Stimulated activated CD8-positive, alpha-beta memory T cell treated with anti-CD3 and anti-CD28 coated beads, Interleukin-4, amount 100 ng/mL, for 4 hours (primary cell): ENCODE measurements around the gene MIA2.
"Not testable (repeated sequence)": the region's sequence is repeated elsewhere in the genome, so short reads cannot be mapped to it uniquely, and the experiment has no call there.

Experiments
- DNase-seq, 2 donors: peaks; one replicate each; pipeline ENCODE4 v3.0.0-alpha.2; 2020; ENCODE audit warnings: low read depth in 2 of 2, low spot score in 1 of 2

The MIA2 gene

DNA sequence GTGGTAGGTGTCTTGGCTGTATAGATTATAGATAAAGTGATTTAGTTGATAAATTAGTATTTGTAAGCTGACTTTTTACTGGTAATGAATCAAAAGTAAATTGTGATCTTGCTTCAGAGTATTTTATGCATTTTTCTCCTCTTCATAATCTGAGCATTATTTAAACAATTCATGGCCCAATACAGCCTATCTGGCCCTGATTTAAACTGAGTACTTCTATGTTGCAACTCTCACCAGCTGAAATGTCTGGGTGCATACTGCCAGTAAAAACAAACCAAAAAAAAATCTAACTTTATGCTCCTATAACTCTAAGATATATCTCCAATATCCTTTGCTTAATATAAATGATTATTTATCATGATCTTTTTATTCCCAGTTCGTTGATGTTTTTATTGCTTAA, 86.6 kb downstream of the MIA2 start:
- no peak for DNase-seq

DNA sequence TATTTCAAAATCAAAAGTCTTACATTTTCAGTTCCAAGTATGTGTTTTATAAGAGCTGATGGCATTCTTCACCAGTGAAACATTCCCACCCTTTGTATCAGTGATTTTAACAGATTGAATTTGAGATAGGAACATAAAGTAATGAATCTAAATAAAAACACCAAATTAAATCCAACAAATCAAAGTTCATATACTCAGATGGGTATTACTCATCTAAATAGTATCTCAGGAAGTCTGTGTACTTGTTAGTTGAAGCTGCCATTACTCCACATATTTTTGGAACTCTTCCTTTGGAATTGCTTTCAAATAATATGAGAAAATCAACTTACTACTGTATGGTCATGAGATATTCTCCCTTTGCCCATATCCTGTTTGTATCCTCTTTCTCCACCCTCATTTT, 89.1 kb downstream of the MIA2 start:
- no peak for DNase-seq

DNA sequence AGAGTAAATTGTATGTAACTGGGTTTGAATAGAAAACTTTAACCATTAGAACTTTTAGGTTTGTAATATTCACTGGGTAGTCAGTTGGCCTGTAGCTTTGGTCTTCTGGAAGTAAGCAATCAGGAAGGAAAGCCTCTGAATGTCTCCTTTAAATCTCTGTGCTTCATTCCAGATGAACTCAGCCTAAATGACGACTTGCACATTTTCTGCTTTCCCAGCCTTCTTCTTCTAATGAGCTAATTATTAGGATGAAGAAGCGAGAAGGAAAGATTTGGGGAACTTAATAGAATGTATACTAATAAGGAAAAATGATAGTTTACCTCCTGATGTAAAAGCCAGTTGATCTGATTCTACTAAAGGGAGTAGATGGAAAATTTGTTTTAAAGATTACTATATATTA, 90.4 kb downstream of the MIA2 start:
- DNase-seq = no peak

DNA sequence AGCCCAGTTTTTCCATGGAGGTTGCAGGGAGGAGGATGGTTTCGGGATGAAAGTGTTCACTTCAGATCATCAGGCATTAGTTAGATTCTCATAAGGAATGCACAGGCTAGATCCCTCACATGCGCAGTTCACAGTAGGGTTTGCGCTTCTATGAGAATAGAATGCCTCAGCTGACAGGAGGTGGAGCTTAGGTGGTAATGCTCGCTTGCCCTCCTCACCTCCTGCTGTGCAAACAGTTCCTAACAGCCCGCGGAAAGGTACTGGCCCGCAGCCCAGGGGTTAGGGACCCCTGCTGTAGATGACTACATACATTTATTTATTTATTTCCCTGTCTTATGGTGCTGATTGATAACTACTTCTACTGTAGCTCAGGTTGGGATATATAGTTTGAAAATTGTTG, 105.3 kb downstream of the MIA2 start:
- DNase-seq = no peak

DNA sequence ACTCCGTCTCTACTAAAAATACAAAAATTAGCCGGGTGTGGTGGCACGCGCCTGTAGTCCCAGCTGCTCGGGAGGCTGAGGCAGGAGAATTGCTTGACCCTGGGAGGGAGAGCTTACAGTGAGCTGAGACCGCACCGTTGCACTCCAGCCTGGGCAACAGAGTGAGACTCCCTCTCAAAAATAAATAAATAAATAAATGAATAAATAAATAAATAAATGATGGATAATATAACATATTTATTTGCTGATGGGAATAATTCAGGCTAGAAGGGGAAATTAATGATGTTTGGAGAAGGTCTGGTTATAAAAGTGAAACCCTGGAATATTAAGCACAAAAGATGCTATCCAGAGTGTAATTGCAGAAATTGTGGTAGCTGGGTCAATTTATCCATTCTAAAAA, 107.4 kb downstream of the MIA2 start:
- not testable (repeated sequence) for DNase-seq

DNA sequence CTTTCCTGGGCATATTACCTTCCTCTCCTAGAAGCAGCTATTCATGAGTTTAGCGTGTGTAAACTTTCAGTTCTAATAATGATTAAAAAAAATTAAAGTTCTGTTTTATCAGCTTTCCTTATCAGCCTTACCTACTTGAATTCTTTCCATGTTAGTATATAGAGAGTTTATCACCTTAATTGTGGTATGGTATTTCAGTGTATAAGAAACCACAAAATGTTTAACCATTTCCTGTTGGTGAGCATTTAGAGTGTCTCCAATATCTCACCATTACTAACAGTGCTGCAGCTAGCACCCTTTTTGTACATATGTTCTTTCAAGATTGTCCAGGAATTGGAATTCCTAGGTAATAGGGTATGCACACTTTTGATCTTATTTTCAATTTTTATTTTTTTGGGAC, 109.1 kb downstream of the MIA2 start:
- no peak for DNase-seq

DNA sequence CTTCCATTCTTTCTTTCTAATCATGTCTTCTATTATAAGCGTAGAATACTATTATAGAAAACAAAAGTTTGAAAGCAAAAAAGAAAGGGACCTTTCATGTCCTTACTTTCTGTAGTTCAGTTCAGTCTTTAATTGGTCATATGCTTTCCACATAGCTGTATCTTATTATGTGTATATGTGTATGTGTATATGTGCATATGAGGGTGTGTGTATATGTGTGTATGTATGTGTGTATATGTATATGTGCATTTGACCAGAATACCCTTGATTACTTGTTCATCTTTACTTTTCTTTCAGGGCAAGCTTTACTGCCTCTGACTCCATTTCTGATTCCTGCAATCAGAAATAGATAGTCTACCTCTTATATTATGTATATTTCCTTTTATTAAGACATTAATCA, 109.9 kb downstream of the MIA2 start:
- no peak for DNase-seq

DNA sequence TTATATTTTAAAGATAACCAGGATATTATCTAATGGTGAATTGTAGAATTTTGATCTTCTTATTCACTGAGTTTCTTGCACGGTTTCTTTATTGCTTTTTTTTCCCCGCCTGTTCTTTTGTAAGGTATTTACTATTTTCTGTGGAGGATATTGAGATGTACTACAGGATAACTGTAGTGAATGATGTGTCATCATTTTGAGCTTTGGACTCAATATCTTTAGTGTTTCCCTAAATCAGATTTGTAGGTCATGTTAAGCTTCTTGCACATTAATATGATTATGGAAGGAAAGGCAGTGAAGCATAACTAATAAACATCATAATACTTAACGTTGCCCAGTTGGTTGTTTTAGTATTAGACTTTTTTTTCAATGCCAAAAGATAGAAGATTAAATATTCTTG, 117.2 kb downstream of the MIA2 start:
- DNase-seq = no peak

DNA sequence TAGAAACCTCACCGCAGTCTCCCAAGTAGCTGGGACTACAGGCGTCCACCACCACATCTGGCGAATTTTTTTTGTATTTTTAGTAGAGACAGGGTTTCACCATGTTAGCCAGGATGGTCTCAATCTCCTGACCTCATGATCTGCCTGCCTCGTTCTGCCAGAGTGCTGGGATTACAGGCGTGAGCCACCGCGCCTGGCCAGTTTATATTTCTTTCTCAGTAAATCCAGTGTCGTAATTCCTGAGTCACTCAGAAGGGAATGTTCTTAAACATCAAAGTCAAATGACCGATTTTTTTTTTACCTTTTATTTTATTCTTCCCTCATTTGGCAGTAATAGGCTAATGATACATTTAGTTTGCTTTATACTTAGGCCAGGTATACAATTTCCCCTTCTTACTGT, 118.0 kb downstream of the MIA2 start:
- DNase-seq = no peak

DNA sequence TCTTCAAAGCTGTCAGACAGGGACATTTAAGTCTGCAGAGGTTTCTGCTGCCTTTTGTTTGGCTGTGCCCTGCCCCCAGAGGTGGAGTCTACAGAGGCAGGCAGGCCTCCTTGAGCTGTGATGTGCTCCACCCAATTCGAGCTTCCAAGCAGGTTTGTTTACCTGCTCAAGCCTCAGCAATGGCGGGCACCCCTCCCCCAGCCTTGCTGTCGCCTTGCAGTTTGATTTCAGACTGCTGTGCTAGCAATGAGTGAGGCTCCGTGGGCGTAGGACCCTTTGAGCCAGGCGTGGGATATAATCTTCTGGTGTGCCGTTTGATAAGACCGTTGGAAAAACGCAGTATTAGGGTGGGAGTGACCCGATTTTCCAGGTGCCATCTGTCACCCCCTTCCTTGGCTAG, 125.4 kb downstream of the MIA2 start:
- not testable (repeated sequence) for DNase-seq

DNA sequence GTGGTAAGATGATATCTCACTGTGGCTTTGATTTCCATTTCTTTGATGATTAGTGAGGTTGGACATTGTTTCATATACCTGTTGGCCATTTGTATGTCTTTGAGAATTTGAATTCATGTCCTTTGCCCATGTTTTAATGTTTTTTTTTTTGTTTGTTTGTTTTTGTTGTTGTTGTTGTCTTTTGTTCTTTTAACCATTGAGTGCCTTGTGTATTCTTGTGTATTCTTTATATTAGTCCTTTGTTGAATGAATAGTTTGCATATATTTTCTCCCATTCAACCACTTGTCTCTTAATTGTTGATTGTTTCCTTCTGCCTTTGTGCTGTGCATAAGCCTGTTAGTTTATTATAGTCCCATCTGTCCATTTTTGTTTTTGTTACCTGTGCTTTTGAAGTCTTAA, 126.6 kb downstream of the MIA2 start:
- no peak for DNase-seq

DNA sequence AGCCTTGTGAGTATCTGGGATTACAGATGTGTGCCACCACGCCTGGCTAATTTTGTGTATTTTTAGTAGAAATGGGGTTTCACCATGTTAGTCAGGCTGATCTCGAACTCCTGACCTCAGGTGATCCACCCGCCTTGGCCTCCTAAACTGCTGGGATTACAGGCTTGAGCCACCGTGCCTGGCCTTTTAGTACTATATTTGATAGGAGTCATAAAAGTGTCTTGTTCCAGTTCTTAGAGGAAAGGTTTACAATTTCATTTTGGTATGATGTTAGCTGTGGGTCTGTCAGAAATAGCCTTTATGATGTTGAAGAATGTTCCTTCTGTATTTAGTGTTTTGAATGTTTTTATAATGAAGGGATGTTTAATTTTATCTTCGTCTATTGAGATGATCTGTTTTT, 127.8 kb downstream of the MIA2 start:
- DNase-seq = not testable (repeated sequence)

DNA sequence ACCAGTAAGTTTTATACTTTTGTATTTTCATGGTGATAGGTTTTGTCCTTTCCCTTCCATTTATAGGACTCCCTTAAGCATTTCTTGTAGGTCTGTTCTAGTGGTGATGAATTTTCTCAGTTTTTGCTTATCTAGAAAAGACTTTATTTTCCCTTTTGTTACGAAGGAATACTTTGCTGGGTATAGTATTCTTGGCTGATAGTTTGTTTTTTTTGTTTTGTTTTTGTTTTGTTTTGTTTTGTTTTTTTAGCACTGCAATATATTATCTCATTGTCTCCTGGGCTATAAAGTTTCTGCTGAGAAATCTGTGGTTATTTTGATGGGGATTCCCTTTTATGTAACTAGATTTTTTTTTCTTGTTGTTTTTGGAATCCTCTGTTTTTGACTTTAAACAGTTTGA, 130.8 kb downstream of the MIA2 start:
- DNase-seq = no peak

DNA sequence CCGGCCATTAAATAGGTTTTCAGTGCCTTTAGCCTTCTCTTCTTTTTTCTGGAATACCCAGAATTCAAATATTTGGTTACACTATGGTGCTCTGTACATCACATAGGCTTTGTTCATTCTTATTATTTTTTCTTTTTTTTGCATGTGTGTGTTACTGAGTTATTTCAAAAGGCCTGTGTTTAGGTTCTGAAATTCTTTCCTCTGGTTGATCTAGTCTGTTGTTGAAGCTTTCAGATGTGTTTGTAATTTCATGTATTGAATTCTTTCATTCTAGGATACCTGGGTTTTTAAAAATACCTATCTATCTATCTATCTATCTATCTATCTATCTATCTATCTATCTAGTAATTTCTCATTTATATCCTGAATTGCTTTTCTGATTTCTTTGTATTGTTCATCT, 131.6 kb downstream of the MIA2 start:
- DNase-seq = no peak

DNA sequence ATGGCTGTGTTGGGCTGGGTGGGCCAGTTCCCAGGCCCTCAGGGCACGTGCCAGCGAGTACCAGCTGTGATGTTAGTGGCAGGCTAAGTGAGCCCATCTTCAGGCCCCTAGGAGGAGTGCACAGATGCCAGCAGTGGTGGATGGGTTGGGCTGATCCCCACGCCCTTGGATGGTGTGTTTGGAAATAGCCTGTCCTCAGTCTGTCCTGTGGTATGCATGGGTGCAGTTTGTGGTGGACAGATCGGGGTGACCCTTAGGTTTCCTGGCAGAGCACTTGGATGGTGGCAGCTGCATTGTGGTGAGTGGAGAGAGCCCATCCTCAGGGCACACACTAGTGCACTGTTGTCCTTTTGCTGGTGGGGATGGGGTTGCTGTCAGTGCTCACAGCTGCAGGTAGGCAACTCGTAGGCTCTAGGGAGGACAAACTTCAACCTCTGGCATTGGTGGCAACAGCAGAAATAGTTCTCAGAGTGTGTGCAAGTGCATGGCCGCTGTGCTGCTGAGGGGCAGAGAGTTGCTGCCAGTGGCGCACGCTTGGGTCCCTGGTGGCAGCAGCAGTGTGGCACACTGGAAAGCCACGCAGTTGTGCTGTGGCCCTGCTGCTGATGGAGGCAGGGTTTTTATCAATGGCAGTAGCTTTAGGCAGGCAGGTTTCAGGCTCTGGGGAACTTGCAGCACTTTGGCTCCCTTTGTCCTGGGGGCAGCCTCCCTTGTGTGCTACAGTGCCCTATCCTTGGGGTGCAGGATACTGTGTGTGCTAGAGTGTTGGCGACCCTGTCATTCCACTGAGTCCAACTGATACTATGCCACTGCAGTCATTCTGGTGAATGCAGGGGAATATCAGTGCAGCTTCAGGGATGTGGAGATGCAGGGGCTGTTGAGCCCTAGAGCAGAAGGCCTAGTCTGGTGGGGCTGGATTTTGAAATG, 133.0 kb downstream of the MIA2 start:
- no peak for DNase-seq

DNA sequence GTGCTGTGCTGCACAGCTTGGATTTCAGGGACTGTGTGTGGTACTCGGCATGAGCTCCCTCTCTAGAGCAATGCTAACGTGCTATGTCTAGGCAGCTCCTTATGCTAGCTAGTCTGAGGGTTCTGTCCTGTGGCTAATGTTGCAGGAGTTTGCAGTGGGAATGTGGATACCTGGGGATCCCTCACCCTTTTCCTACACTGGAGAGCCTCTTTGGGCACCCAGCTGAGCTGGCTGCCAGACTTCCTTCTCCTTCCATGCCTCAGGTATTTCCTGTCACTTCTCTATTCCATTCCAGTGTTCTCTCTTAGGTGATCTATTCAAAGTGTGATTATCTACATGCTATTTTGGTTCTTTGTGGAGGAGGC, 133.7 kb downstream of the MIA2 start:
- no peak for DNase-seq

DNA sequence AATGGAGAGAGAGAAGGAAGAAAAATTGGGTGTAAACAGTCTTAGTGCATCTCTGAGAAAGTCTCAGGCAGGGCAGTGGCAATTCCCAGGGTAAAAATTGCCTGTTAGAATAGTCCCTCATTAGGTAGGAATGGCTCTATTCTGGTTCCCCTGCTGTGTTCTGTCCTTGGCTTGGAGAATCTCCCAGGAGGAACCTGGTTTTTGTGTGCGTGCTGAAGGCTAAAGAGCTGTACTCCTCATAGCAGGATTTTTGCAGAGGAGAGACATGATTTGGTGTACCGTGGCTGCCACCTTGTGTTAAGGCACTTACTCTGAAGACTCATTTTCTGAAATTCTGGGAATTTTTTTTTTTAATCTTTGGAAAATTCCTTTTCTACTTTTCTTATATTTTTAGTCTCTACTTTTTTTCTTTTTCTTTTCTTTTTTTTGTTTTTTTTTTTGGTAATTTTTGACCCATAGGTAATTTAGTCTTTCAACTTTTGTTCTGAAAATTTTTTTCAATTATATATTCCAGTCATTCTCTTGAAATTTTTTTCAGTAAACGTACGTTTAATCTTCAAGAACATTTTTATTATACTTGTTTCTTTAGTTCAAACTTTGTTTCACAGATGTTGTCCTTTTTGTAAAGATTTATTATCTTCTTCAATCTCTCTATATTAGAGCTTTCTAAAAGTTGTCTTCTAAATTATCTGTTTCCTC, 134.7 kb downstream of the MIA2 start:
- no peak for DNase-seq

DNA sequence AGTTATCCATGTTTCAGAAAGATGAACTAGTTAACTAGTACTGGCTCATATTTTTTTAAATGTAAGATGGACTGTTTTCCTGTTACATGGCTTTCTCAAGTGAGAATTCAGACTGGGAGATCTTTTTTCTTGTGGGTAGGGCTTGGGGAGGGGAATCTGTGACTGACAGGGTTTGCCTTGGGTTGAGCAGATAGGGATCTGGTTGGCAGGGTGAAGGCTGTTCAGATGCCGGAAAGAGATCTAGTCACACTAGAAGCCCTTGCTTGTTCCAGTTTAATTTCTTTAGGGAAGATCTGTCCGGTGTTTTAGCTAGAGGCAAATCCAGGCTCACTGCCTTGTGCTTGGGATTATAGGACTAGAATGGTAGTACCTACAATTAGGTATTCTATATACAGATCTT, 135.3 kb downstream of the MIA2 start:
- DNase-seq = no peak

DNA sequence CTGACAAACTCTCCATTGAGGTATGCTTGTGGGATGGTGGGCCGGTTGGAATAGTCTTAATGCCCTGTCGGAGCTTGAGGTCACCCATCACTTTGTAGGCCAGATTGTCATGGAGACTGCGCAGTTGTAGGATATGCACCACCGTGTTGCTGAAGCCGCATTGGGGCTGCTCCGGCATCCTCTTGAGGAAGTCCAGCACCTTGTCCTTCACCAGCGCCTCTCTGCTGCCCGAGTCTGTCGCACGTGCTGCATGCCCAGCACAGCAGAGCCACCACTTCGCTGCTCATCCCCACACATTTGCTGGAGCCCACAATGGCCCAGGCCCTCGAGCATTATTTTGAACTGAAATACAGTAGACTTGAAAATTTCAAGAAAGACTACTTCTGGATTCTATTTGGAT, 136.7 kb downstream of the MIA2 start:
- DNase-seq = no peak

DNA sequence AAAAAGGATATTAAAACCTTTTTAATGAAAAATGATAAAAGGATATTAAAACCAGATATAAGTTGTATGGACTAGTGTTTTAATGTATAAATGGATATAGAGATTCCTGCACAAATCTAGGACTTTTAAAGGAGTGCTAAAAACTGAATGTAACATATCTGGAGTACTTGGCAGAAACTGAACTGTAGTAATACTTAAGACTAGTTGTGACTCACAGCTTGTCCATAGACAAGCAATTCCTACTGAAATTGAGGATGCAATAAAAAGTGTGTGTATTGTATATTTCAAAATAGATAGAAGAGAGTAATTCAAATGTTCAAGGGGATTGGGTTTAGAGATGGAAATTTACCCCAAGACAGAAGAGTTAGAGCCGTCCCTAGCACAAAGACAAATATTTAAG, 138.9 kb downstream of the MIA2 start:
- DNase-seq = no peak

DNA sequence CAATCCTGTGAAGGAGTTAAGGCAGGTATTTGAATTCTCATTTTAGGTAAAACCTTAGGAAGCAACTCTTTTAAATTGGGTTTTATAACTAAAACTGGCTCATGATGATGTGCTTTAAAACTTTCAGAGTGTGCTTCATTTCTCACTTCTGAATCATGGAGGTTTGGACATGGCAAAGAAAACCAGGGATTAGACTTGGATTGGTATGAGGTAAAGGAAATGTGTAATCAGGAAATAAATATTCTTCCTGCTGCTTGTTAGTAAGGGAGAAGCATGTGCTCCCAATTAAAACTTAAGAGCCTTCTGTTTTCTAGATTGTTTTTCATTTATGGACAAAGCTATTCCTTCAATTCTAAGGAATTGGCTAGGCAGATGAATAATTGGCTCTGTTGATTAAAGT, 141.1 kb downstream of the MIA2 start:
- DNase-seq = no peak

DNA sequence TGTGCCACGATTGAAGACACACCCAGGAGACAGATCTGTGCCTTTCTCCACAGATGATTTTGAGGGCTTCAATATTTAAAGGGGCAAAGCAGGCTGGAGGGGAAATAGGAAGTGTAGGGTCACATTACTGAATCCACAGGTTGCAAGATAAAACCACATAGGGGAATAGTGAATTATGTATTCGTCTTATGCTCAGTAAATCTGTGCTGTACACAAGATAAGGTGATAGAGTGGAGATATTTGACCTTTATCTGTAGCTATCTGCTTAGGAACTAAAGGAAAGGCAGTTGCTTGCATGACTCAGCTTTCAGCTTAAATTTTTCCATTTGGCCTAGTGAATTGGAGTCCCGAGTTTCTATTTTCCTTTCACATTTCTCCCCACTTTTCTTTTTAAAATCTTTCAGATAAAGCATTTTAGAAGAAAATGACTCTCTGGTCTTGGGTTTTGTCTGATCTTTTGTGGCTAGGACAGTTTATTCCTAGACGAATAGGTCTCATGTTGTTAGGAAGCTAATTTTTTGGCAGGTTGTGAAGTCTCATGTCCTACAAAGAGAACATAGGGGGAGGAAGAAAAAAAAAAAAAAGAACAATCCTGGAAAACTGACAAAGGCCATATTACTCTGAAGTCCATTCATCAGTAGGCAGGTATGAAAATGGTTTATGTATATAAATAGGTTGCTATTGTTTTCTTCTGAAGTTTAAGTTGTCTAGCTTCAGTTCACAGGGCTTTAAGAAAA, 143.1 kb downstream of the MIA2 start:
- DNase-seq = no peak
